K562 (cell line): ENCODE results near the gene SFXN5.

Source experiments
- ATF2 ChIP-seq: sonication (generic); formaldehyde crosslinking; IDR thresholded peaks from 2 replicates; pipeline ENCODE4 v1.8.1; 2022; ENCODE audit warnings: missing genetic modification reagents
- CREB1 ChIP-seq, 2 experiments: sonication (generic) in 1 of 2; formaldehyde crosslinking in 1 of 2; IDR thresholded peaks; 2 replicates each; pipeline versions ENCODE4 v1.6.1 to v1.8.0; 2012 to 2022; ENCODE audit warnings: inconsistent platforms in 1 of 2, mild to moderate bottlenecking in 1 of 2, missing genetic modification reagents in 1 of 2, moderate library complexity in 1 of 2
- CTCF ChIP-seq, 3 experiments: IDR thresholded peaks in 2 of 3; conservative IDR thresholded peaks in 1 of 3; 2 replicates each; pipeline ENCODE4 v1.5.1; 2011 to 2012; ENCODE audit warnings: low read length in 3 of 3, mild to moderate bottlenecking in 3 of 3, control low read depth in 2 of 3, improper control_type of control experiment in 1 of 3, inconsistent platforms in 1 of 3, low read depth in 1 of 3, mixed read lengths in 1 of 3, moderate library complexity in 1 of 3; ENCODE audit not compliant: insufficient read depth in 2 of 3
- E2F4 ChIP-seq: sonication (generic); formaldehyde crosslinking; IDR thresholded peaks from 2 replicates; pipeline ENCODE4 v1.8.0; 2022; ENCODE audit warnings: mild to moderate bottlenecking, low read depth, missing genetic modification reagents
- ESRRB ChIP-seq: fragments of 250-450 bp; sonication (Bioruptor Pico); IDR thresholded peaks from 2 replicates; pipeline ENCODE4 v1.5.0; 2020; ENCODE audit warnings: mild to moderate bottlenecking, moderate library complexity, borderline replicate concordance
- GABPA ChIP-seq: fragments of 200-800 bp; sonication (Bioruptor generic); conservative IDR thresholded peaks from 2 replicates; pipeline ENCODE4 v1.6.1; 2016; ENCODE audit warnings: low read depth, missing genetic modification characterization, missing compliant biosample characterization
- GATAD2B ChIP-seq: fragments of 450-650 bp; IDR thresholded peaks from 2 replicates; pipeline ENCODE4 v1.6.1; 2017; ENCODE audit warnings: mild to moderate bottlenecking, borderline replicate concordance
- IRF2 ChIP-seq: sonication (generic); formaldehyde crosslinking; IDR thresholded peaks from 2 replicates; pipeline ENCODE4 v1.8.1; 2022; ENCODE audit warnings: mild to moderate bottlenecking, missing genetic modification reagents
- MYNN ChIP-seq, 2 experiments: sonication (generic); formaldehyde crosslinking in 1 of 2; IDR thresholded peaks; 2 replicates each; pipeline versions ENCODE4 v1.5.0 to v1.6.1; 2016 to 2020; ENCODE audit warnings: antibody characterized with exemption in 1 of 2, missing genetic modification reagents in 1 of 2

- TF ChIP-seq ATF2, result no peak
- TF ChIP-seq GABPA (tag), result no peak
- TF ChIP-seq IRF2 (CRISPR knock-in tag), result no peak
- no peak for TF ChIP-seq CTCF (IDR thresholded peaks at IDR 0.05 in 2 of 3, conservative IDR thresholded peaks at IDR 0.05 in 1 of 3; ENCODE audit: insufficient read depth in 2 of 3, low read depth in 1 of 3, low read length in 3 of 3)
- no peak for TF ChIP-seq E2F4
- no peak for TF ChIP-seq GATAD2B
- no peak for TF ChIP-seq MYNN (IDR thresholded peaks at IDR 0.05)
- no peak for TF ChIP-seq MYNN (CRISPR knock-in tag; IDR thresholded peaks at IDR 0.05)
- no peak for TF ChIP-seq CREB1 (IDR thresholded peaks at IDR 0.05)
- TF ChIP-seq CREB1 (CRISPR knock-in tag; IDR thresholded peaks at IDR 0.05), result no peak
- no peak for TF ChIP-seq ESRRB (CRISPR knock-in tag)
Measured at GRCh38 chr2:73095910-73096309, 24.4 kb upstream of the SFXN5 start.
